ENCODE measurements around the gene SHTN1.

The SHTN1 gene

GRCh38 chr10:116912162-116912561 is 92.8 kb downstream of the SHTN1 start:
- TF ChIP-seq, protein P1, sequence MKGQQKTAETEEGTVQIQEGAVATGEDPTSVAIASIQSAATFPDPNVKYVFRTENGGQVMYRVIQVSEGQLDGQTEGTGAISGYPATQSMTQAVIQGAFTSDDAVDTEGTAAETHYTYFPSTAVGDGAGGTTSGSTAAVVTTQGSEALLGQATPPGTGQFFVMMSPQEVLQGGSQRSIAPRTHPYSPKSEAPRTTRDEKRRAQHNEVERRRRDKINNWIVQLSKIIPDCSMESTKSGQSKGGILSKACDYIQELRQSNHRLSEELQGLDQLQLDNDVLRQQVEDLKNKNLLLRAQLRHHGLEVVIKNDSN (IDR thresholded peaks at IDR 0.05): no peak
- TF ChIP-seq MAX (IDR thresholded peaks at IDR 0.05) (no peak), TAF1 (IDR thresholded peaks at IDR 0.05; ENCODE audit: low read depth) (no peak), ZBTB7A (IDR thresholded peaks at IDR 0.05; ENCODE audit: low read depth) (no peak), RAD21 (IDR thresholded peaks at IDR 0.05; ENCODE audit: low read depth) (no peak), EGR1 (IDR thresholded peaks at IDR 0.05) (no peak), CREB1 (IDR thresholded peaks at IDR 0.05; ENCODE audit: low read depth) (no peak), TEAD4 (IDR thresholded peaks at IDR 0.05) (no peak), CEBPB (IDR thresholded peaks at IDR 0.05) (no peak), NFIC (IDR thresholded peaks at IDR 0.05) (no peak), EP300 (IDR thresholded peaks at IDR 0.05; ENCODE audit: borderline replicate concordance) (no peak), TCF12 (IDR thresholded peaks at IDR 0.05; ENCODE audit: low read depth) (no peak), FOXM1 (IDR thresholded peaks at IDR 0.05; ENCODE audit: borderline replicate concordance, low read depth) (no peak), YY1 (IDR thresholded peaks at IDR 0.05; ENCODE audit: low read depth) (no peak)
- TF ChIP-seq, protein P2, sequence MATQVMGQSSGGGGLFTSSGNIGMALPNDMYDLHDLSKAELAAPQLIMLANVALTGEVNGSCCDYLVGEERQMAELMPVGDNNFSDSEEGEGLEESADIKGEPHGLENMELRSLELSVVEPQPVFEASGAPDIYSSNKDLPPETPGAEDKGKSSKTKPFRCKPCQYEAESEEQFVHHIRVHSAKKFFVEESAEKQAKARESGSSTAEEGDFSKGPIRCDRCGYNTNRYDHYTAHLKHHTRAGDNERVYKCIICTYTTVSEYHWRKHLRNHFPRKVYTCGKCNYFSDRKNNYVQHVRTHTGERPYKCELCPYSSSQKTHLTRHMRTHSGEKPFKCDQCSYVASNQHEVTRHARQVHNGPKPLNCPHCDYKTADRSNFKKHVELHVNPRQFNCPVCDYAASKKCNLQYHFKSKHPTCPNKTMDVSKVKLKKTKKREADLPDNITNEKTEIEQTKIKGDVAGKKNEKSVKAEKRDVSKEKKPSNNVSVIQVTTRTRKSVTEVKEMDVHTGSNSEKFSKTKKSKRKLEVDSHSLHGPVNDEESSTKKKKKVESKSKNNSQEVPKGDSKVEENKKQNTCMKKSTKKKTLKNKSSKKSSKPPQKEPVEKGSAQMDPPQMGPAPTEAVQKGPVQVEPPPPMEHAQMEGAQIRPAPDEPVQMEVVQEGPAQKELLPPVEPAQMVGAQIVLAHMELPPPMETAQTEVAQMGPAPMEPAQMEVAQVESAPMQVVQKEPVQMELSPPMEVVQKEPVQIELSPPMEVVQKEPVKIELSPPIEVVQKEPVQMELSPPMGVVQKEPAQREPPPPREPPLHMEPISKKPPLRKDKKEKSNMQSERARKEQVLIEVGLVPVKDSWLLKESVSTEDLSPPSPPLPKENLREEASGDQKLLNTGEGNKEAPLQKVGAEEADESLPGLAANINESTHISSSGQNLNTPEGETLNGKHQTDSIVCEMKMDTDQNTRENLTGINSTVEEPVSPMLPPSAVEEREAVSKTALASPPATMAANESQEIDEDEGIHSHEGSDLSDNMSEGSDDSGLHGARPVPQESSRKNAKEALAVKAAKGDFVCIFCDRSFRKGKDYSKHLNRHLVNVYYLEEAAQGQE (IDR thresholded peaks at IDR 0.05; ENCODE audit: low read depth): no peak

DNA sequence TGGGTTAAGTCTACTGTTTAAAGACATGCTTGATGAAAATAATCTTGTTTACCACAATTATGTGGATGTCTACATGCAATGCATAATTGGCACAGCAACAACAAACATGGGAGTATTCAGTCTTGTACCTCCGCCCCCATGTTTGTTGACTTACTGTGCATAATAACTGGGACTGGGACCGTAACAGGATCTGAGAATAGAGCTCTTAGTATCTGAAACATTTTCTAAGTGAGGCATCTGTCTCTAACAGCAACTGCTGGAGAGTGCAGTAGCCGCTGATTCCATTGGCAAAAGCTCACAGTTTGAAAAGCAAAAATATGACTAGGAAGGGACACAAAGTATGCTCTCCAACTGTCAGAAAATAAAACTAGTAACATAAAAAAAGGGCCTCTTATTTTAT is 94.1 kb downstream of the SHTN1 start:
- no peak for TF ChIP-seq TEAD4 (IDR thresholded peaks at IDR 0.05)
- no peak for TF ChIP-seq MAX (IDR thresholded peaks at IDR 0.05)
- no peak for TF ChIP-seq NFIC (IDR thresholded peaks at IDR 0.05)
- TF ChIP-seq TCF12 (IDR thresholded peaks at IDR 0.05; ENCODE audit: low read depth): no peak
- TF ChIP-seq EGR1 (IDR thresholded peaks at IDR 0.05): no peak

DNA sequence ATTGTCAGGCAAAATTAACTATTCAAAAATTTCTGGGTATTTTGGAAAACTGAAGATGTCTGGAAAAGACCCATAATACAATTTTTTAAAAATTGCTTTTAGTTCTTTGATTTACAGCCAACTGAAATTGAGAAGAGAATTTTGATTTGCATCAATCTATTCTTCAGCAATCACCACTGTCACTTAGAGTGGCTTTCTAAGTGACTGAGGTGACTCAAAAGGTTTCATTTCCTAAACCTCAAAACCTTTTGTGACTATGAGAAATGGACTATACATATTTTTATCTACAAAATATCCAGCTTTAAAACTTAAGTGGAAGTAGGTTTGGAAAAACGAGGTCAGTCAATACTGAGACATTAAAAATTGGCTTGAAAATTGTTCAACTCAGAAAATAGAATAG is 95.7 kb downstream of the SHTN1 start:
- TF ChIP-seq MAX (IDR thresholded peaks at IDR 0.05) (no peak), YY1 (IDR thresholded peaks at IDR 0.05; ENCODE audit: low read depth) (no peak), EP300 (IDR thresholded peaks at IDR 0.05; ENCODE audit: borderline replicate concordance) (no peak), CEBPB (IDR thresholded peaks at IDR 0.05) (no peak), NFIC (IDR thresholded peaks at IDR 0.05) (no peak), ZBTB7A (IDR thresholded peaks at IDR 0.05; ENCODE audit: low read depth) (no peak)
- TF ChIP-seq, protein P2 (IDR thresholded peaks at IDR 0.05; ENCODE audit: low read depth): no peak

DNA sequence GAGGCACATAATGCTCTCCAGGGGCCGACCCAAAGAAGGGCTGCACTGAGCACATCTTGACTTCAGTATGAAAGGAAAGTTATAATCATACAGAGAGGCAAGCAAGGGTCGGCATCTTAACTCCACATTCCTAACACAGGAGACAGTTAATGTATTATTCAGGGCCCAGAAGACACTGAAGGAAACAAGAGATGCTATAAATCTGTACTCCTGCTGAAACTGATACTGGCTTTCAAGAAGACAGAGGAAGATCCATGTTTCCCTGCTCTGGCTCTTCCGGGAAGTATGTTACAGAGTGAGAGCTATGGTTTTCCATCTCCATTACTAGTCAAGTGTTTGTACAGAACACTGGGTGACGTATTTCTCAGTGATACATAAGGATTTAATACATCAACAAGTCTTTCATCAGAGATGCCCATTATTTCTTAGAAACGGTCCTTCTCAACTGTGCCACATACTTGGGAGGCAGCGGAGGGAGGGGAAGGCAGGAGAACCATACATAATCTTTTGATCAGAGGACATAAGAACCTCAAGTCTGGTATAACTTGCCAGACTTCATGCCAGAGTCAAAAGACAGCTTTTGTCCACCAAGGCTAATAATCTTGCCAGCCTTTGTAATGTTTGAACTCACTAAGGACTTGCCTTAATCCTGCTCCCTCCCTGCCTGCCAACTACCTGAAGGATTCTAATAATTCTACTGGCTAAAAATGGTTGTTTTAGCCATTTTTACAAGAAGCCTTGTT is 97.6 kb downstream of the SHTN1 start:
- TF ChIP-seq CEBPB (IDR thresholded peaks at IDR 0.05): no peak
- TF ChIP-seq NFIC (IDR thresholded peaks at IDR 0.05): no peak
- no peak for TF ChIP-seq EGR1 (IDR thresholded peaks at IDR 0.05)
- no peak for TF ChIP-seq FOXM1 (IDR thresholded peaks at IDR 0.05; ENCODE audit: borderline replicate concordance, low read depth)
- no peak for TF ChIP-seq YY1 (IDR thresholded peaks at IDR 0.05; ENCODE audit: low read depth)
- no peak for TF ChIP-seq ZBTB7A (IDR thresholded peaks at IDR 0.05; ENCODE audit: low read depth)

- TF ChIP-seq MAX (IDR thresholded peaks at IDR 0.05): no peak
- no peak for TF ChIP-seq TAF1 (IDR thresholded peaks at IDR 0.05; ENCODE audit: low read depth)
- no peak for TF ChIP-seq CEBPB (IDR thresholded peaks at IDR 0.05)
Measured at GRCh38 chr10:116905845-116906210, 99.2 kb downstream of the SHTN1 start.

DNA sequence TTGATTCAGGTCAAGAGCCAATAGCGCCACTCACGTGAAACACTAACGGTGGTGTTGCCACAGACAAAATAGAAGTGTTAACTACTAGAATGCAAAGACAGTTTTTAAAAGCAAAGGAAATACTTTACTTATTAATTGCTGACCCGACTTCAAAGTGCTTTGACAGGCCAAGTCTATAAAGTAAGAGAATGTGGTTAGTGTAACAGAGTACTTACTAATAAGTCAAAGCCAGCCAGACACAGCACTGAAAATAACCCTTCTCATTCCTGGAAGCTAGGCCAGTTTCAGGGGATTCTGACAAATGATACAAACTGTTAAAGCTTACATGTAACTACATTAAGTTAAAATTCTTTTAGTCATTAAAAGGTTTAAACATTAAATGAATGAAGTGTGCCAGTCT is 105.4 kb downstream of the SHTN1 start:
- TF ChIP-seq FOXM1 (IDR thresholded peaks at IDR 0.05; ENCODE audit: borderline replicate concordance, low read depth) (no peak), TAF1 (IDR thresholded peaks at IDR 0.05; ENCODE audit: low read depth) (no peak), EP300 (IDR thresholded peaks at IDR 0.05; ENCODE audit: borderline replicate concordance) (no peak), RAD21 (IDR thresholded peaks at IDR 0.05; ENCODE audit: low read depth) (no peak), NFIC (IDR thresholded peaks at IDR 0.05) (no peak), YY1 (IDR thresholded peaks at IDR 0.05; ENCODE audit: low read depth) (no peak), TEAD4 (IDR thresholded peaks at IDR 0.05) (no peak), CREB1 (IDR thresholded peaks at IDR 0.05; ENCODE audit: low read depth) (no peak), ZBTB7A (IDR thresholded peaks at IDR 0.05; ENCODE audit: low read depth) (no peak), EGR1 (IDR thresholded peaks at IDR 0.05) (no peak), TCF12 (IDR thresholded peaks at IDR 0.05; ENCODE audit: low read depth) (no peak), CEBPB (IDR thresholded peaks at IDR 0.05) (no peak), MAX (IDR thresholded peaks at IDR 0.05) (no peak)
- TF ChIP-seq, protein P2 (IDR thresholded peaks at IDR 0.05; ENCODE audit: low read depth): no peak
- TF ChIP-seq, protein P1 (IDR thresholded peaks at IDR 0.05): no peak
